ENCODE data around the gene NATD1.

NATD1 gene, protein sequence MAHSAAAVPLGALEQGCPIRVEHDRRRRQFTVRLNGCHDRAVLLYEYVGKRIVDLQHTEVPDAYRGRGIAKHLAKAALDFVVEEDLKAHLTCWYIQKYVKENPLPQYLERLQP

DNA sequence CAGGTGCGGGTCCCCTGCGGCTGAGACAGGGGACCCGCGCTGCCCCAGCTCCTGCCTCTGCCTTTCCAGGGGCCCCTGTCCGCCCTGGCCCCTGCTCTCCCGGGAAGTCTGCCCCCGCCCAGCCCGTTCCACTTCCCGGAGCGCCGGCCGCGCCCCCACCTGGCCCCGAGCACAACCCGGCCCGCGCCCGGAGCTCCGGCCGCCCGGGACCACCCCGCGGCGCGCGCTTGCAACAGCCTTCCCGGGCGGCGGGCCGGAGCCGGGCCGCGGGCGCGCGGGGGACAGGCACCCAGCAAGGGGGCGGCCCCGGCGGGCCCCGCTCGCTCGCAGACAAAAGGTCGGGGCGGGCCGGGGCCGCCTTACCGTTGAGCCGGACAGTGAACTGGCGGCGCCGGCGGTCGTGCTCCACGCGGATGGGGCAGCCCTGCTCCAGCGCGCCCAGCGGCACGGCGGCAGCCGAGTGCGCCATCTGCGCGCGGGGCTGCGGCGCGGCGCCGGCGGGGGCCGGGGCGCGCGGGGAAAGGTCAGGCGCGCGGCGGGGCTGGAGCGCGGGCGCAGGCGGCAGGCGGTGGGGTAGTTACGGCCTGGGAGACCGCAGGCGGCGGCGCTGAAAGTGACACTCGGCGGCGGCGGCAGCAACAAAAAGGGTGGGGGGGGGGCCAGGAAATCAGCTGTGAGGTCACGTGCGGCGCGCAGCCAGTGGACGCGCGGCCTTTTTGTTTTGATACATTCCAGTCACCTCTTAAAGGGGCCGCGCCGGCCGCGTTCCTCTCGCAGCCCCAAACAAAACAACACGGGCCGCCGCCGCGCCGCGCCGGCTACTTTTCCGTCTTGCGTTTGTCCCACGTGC is at the start of gene NATD1:
TSS of gene NATD1 (minus strand) at position 615 of the 850 bp plus-strand sequence. CDS start at position 469, 146 bp downstream.
- Mint-ChIP-seq H3K4me1 (ENCODE audit: low read depth) (peaks cover 13% of the 10 kb centered on the region), H3K9me3 (no peaks in the 10 kb centered on the region), H3K27ac (peak within 1 kb of the TSS; percentile 11), H3K36me3 (ENCODE audit: low read depth) (no peaks in the 10 kb centered on the region), H3K27me3 (no peaks in the 10 kb centered on the region), H3K4me3 (peak within 1 kb of the TSS; percentile 80)

DNA sequence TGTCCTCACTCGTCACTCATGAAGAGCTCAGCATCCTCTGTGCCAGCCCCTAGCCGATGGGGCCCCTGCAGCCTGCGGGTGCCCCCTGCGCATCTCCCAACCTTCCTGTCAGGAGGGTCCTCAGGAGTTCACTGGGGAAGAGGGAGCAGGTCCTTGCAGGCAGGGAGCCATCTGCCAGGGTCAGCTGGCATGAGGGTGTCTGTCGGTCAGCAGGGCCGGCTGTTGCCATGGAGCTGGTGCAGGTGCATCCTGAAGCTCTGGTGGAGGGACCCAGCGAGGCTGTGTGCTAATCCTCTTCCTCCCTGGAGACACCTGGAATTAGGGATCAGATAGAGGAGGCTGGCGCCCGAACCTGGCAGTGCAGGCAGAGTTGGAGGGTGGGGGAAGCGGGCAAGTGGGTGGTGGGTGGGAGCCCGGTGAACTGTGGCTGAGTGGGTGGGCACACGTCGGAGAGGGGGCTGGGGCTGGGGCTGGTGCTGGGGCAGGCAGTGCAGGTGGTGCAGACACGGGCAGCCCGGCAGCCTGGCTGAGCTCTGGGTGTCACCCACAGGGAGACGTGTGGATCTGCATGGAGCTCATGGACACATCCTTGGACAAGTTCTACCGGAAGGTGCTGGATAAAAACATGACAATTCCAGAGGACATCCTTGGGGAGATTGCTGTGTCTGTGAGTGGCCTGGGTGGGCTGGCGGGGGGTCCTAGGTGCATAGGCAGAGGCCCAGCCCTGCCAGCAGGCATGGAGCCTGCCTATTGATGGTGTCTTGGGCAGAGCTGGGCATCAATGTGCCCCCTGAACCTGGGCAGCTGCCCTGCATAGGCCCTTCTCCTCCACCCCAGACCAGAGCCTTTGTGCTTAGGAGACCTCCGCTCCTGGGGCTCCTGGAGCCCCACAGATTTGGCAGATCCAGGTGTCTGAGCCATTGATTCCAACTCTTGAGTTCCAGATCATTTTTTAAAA is 48.7 kb upstream of the NATD1 start:
- H3K4me3 Mint-ChIP-seq: no peak overlapping the region
- H3K4me1 Mint-ChIP-seq (ENCODE audit: low read depth): no peaks in the 10 kb centered on the region
- peaks cover 60% of the 10 kb centered on the region for H3K36me3 Mint-ChIP-seq (ENCODE audit: low read depth)
- H3K9me3 Mint-ChIP-seq: no peaks in the 10 kb centered on the region
- peak overlapping the region; percentile 31 for H3K27ac Mint-ChIP-seq
- H3K27me3 Mint-ChIP-seq: no peaks in the 10 kb centered on the region

DNA sequence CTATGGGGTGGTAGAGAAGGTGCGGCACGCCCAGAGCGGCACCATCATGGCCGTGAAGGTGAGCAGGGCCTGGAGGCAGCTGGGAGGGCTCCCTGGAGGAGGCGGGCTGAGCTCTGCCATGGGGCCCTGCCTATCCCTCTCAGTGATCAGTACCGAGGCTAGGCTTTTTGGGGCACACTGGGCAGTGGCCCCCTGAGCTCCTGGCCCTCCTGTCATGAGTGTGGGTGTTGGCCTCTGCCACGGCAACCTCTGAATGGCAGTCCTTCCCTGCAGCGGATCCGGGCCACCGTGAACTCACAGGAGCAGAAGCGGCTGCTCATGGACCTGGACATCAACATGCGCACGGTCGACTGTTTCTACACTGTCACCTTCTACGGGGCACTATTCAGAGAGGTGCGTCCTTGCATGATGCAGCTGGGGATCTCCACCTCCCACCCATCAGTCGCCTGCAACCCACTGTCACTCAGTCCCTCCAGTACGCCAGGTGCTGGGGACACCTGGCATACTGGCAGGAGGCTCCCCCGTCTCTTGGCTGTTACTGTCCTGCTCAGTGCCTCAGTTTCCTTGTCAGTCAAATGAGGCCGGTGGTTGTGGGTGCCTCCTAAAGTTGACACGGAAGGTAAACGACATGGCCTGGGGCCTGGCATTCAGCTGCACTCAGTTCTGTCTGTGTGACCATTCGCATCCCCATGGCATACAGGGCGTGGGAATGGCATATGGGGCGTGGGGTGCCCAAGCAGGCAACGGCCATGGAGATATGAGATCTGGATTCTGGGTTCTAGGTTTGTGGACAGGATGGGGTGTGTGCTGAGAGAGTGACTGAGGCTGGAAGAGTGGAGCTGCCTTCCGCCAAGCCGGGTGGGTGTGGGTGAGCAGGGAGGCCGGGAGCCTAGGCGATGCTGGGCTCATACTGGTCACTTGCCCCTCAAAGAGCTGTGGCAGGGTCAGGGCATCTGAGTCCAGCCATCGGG is 47.7 kb upstream of the NATD1 start:
- H3K27me3 Mint-ChIP-seq: no peaks in the 10 kb centered on the region
- H3K4me3 Mint-ChIP-seq: no peak overlapping the region
- peaks cover 55% of the 10 kb centered on the region for H3K36me3 Mint-ChIP-seq (ENCODE audit: low read depth)
- no peak overlapping the region for H3K27ac Mint-ChIP-seq
- H3K9me3 Mint-ChIP-seq: no peaks in the 10 kb centered on the region
- peaks cover 6% of the 10 kb centered on the region for H3K4me1 Mint-ChIP-seq (ENCODE audit: low read depth)

DNA sequence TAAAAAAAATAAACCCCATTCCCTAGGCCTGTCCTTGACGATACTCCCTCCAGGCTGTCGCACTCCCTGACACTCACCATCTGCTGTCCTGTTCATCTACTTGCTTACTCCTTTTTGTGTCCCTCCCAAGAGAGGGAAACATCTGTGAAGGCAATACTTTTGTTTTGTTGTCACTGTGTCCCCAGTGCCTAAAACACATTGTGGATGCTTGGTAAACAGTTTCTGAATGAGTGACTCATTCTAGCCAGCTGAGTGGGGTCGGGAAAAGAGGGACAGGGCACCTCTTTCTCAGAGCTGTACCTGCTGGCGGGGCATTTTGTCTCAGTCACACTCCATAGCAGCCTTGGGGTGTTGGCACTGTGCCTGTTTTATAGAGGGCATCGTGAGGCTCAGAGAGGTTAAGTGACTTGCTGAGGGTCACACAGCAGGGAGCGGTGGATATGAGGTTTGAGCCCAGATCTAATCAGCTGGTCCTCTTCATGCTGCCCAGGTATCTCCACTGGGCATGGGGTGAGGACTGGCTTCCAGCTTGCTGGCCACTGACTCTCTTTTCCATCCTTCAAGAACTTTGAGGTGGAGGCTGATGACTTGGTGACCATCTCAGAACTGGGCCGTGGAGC is 46.9 kb upstream of the NATD1 start:
- peaks cover 49% of the 10 kb centered on the region for H3K36me3 Mint-ChIP-seq (ENCODE audit: low read depth)
- H3K27ac Mint-ChIP-seq: no peak overlapping the region

DNA sequence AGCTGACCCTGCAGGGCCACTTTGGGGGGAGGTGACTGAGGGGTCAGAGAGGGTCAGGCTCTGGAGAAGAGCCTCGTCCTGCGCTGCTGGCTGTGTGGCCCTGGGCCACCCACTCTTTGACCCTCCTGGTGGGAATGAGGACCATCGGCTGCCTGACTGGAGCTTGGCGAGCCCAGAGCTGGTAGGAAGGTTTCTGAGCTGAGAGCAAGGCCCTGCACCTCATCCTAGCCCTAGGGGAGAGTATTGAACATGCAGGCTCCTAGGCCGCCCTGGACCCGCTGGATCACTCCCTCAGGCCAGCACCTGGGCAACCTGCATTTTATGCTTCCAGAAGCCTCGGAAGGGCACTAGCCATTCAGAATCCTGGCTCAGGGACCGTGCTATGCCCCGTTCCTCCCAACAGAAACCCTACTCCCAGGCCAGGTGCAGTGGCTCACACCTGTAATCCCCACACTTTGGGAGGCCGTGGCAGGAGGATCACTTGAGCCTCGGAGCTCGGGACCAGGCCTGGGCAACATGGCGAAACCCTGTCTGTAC is 45.8 kb upstream of the NATD1 start:
- Mint-ChIP-seq H3K27ac (no peak overlapping the region), H3K4me3 (no peak overlapping the region), H3K36me3 (ENCODE audit: low read depth) (peaks cover 55% of the 10 kb centered on the region), H3K4me1 (ENCODE audit: low read depth) (peaks cover 14% of the 10 kb centered on the region), H3K27me3 (no peaks in the 10 kb centered on the region), H3K9me3 (no peaks in the 10 kb centered on the region)

More for the DNA sequence above, 46.9 kb upstream of the NATD1 start:
- Mint-ChIP-seq H3K27me3 (no peaks in the 10 kb centered on the region), H3K4me3 (no peak overlapping the region), H3K4me1 (ENCODE audit: low read depth) (peaks cover 6% of the 10 kb centered on the region), H3K9me3 (no peaks in the 10 kb centered on the region)

DNA sequence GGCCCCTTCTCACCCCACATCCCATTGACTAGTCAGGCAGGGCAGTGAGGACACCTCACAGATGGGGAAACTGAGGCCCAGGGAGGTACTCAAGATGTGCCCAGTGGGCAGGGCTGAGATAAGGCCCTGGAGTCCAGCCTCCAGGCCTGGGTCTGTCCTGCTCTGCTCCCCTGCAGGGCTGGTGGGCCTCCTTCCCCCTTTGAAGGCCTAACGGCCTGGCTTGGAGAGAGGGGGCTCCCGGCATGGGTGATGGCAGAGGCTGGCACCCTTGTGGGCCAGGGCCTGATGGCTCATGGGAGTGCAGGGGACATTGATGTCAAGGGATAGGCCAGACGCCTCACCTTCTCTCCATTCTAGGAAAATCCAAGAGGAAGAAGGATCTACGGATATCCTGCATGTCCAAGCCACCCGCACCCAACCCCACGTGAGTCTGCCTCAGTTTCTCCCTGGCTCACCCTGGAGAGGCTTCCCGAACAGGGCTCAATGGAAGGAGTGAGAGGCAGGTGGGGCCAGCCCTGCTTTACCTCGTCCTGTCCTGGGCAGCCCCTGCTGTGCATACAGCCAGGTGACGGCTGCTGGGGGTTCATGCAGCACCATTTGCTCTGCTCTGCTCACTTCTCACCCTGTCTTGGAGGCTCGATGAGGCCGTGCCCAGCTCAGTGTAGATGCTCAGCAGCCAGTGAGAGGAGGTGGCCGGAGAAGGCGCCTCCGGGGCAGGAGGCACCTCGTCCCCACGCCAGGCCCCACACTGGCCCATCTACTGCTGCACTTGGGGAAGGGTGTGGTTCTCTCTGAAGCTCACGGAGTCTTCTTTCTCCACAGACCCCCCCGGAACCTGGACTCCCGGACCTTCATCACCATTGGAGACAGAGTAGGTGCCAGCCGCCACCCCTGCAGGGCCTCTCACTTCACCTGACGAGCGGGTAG is 45.1 kb upstream of the NATD1 start:
- Mint-ChIP-seq H3K4me1 (ENCODE audit: low read depth) (peaks cover 15% of the 10 kb centered on the region), H3K27ac (no peak overlapping the region), H3K9me3 (no peaks in the 10 kb centered on the region), H3K36me3 (ENCODE audit: low read depth) (peaks cover 49% of the 10 kb centered on the region), H3K4me3 (no peak overlapping the region), H3K27me3 (no peaks in the 10 kb centered on the region)

DNA sequence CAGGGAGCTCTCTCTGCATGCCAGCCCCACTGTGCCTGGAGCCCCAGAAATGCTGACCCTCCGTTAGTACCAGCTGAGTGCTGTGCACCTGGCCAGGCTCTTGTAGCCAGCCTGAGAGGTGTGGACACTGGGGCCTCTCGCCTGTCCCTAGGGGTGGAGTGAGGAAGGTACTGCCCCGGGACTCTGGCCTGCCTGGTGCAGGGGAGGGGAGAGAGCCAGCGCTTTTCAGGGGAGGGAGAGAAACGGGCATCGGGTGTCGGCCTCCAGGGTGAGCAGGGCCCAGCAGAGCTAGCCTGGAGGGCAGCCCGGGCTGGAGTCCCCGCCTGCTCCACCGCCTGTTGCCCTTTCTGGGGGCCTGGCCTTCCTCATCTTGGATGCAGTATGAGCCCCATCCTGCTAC is 44.4 kb upstream of the NATD1 start:
- H3K27ac Mint-ChIP-seq: no peak overlapping the region
- H3K27me3 Mint-ChIP-seq: no peaks in the 10 kb centered on the region
- peaks cover 41% of the 10 kb centered on the region for H3K36me3 Mint-ChIP-seq (ENCODE audit: low read depth)
- no peaks in the 10 kb centered on the region for H3K9me3 Mint-ChIP-seq
- no peak overlapping the region for H3K4me3 Mint-ChIP-seq
- peaks cover 21% of the 10 kb centered on the region for H3K4me1 Mint-ChIP-seq (ENCODE audit: low read depth)

DNA sequence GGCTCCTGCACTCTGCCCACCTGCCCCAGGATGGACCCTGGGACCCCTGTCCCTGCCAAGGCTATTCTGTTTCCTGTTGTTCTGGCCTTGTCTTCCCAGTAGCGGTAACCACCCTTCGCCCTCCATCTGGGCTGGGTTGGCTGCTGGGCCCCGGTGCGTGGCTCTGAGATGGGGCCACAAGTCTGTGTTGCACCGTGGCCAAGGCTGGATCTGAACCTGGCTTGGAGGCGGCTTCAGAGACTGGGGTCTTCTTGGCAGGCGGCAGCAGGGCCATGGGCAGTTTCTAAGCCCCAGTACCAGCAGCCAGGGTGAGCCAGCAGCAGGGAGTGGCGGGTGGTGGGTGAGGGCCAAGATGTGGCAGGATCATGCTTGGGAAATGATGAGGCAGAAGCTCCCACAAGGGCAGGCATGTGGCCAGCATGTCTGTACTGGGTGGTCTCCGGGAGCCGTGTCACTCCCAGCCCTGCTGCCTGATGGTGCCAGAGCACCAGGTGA is 43.9 kb upstream of the NATD1 start:
- H3K4me1 Mint-ChIP-seq (ENCODE audit: low read depth): peaks cover 25% of the 10 kb centered on the region
- no peaks in the 10 kb centered on the region for H3K27me3 Mint-ChIP-seq
- no peaks in the 10 kb centered on the region for H3K9me3 Mint-ChIP-seq
- no peak overlapping the region for H3K4me3 Mint-ChIP-seq
- H3K36me3 Mint-ChIP-seq (ENCODE audit: low read depth): peaks cover 40% of the 10 kb centered on the region
- no peak overlapping the region for H3K27ac Mint-ChIP-seq

DNA sequence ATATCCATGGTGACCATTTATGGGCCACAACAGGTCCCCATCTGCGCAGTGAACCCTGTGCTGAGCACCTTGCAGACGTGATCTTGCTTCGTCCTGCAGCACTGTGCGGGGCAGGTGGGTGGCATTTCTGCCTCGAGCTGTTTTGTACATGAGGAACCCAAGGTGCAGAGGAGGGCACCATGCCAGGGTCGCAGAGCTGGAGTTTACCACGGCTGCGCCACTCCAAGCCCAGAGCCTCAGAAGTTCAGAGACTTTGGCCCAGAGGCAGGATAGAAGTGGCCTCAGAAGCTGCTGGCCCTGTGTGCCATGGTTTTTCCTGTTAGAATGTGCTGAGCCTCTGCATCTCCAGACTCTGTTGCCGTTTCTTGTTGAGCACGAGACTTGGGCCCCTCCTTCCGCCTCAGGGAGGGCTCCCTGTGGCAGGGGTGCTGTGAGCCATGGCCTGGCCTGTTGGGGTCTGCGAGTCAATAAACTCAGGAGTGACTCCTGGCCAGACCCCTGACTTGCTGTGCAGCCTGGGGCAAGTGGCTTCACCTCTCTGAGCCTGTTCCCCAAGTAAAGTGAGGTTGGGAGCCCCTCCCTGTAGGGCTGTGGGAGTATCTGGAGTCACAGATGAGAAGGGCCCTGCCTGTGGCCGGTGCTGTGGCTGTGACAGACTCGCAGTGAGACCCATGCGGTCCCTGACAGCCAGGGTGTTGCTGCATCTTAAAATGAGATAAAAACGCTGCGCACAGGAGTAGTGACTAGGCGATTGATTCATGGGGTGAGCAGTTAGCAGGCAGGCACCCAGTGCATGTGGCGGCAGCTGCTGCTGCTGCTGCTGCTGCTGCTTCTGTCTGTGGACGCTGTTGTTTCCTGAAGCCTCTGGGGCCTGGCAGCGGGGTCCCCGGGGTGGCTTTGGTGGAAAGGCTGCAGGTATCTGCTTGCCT is 43.2 kb upstream of the NATD1 start:
- Mint-ChIP-seq H3K27ac (no peak overlapping the region), H3K4me1 (ENCODE audit: low read depth) (peaks cover 29% of the 10 kb centered on the region), H3K36me3 (ENCODE audit: low read depth) (peaks cover 46% of the 10 kb centered on the region), H3K4me3 (no peak overlapping the region), H3K9me3 (no peaks in the 10 kb centered on the region), H3K27me3 (no peaks in the 10 kb centered on the region)

DNA sequence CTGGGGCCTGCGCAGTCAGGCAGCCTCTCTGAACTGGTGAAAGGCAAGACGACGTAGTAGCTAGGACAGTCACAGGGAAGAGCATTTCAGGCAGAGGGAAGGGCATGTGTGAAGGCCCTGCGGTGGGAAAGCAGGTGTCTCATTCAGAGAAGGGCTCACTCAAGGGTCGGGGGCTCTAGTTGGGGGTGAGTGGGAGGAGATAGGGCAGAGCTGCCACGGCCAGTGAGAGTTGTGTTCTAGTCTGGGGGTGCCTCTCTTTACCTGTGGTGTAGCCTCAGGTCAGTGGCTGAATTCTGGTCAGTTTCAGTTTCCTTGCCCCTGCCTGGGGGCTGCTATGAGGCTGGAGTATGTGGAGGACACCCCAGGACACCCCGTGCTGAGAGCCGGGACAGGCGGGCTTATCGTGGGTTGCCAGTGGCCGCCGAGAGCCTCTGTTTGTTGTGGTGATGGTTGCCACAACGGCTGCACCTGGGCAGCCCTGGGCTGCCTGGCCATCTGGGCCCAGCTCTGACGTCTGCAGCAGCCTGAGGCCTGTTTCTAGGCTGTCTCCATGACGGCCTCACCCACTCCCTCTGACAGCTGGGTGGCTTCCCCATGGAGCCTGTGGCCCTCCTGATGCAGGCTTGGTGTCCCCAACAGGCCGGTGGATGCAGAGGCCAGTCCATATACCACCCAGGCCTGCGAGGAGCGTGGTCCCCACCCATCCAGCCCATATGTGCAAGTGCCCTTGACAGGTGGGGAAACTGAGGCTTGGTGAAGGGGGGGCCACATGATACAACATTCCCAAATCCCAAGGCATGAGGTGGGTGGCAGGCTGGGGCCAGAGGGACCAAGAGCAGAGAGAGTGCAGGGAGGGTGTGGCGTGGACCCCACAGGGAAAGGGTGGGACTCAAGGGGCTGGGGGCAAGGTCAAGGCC is 42.1 kb upstream of the NATD1 start:
- no peak overlapping the region for H3K4me3 Mint-ChIP-seq
- H3K9me3 Mint-ChIP-seq: no peaks in the 10 kb centered on the region
- peaks cover 38% of the 10 kb centered on the region for H3K4me1 Mint-ChIP-seq (ENCODE audit: low read depth)
- peak overlapping the region; percentile 49 for H3K27ac Mint-ChIP-seq
- no peaks in the 10 kb centered on the region for H3K27me3 Mint-ChIP-seq
- H3K36me3 Mint-ChIP-seq (ENCODE audit: low read depth): peaks cover 45% of the 10 kb centered on the region

All from stimulated activated naive CD8-positive, alpha-beta T cell treated with anti-CD3 and anti-CD28 coated beads, Interleukin-15, Interleukin-2, amounts not matched to agents 100 ng/mL and 50 ng/mL, for 24 hours (primary cell).